HTR-8/SVneo (cell line): ENCODE results near the gene TNFAIP8L3.

ENCODE experiments used
- DNase-seq: peaks from one replicate; pipeline ENCODE4 v3.0.0; 2011; ENCODE audit warnings: low spot score, mixed read lengths; ENCODE audit not compliant: insufficient read length
- FAIRE-seq: peaks from 2 replicates; lab custom pipeline; 2011; peaks lifted over from hg19 to GRCh38; lab: Jason Lieb, UNC

Gene TNFAIP8L3

GRCh38 chr15:51092480-51093040 is 2.1 kb downstream of the TNFAIP8L3 start:
- FAIRE-seq (no peak), DNase-seq (no peak)

GRCh38 chr15:51090753-51091152 is 4.0 kb downstream of the TNFAIP8L3 start:
- DNase-seq (no peak), FAIRE-seq (no peak)

- DNase-seq, result no peak
- no peak for FAIRE-seq
These were observed 4.8 kb downstream of the TNFAIP8L3 start for GRCh38 chr15:51089699-51090453.

- DNase-seq (no peak), FAIRE-seq (no peak)
These were observed 5.7 kb downstream of the TNFAIP8L3 start for GRCh38 chr15:51089041-51089440.

GRCh38 chr15:51088585-51088984 is 6.1 kb downstream of the TNFAIP8L3 start:
- DNase-seq (no peak), FAIRE-seq (no peak)

GRCh38 chr15:51087513-51087912 is 7.2 kb downstream of the TNFAIP8L3 start:
- no peak for DNase-seq
- no peak for FAIRE-seq

GRCh38 chr15:51086409-51086808 is 8.3 kb downstream of the TNFAIP8L3 start:
- DNase-seq (no peak), FAIRE-seq (no peak)

GRCh38 chr15:51085764-51086163 is 8.9 kb downstream of the TNFAIP8L3 start:
- no peak for FAIRE-seq
- no peak for DNase-seq

- DNase-seq, result no peak
These were observed 11.0 kb downstream of the TNFAIP8L3 start for GRCh38 chr15:51083641-51084166.

GRCh38 chr15:51082246-51082645 is 12.5 kb downstream of the TNFAIP8L3 start:
- FAIRE-seq, result no peak
- no peak for DNase-seq

More at GRCh38 chr15:51083641-51084166, 11.0 kb downstream of the TNFAIP8L3 start:
- no peak for FAIRE-seq

- no peak for FAIRE-seq
- DNase-seq, result no peak
These were observed 14.4 kb downstream of the TNFAIP8L3 start for GRCh38 chr15:51080286-51080685.

GRCh38 chr15:51079226-51079625 is 15.5 kb downstream of the TNFAIP8L3 start:
- FAIRE-seq (no peak), DNase-seq (no peak)

GRCh38 chr15:51077221-51078153 is 17.2 kb downstream of the TNFAIP8L3 start:
- no peak for FAIRE-seq
- no peak for DNase-seq

GRCh38 chr15:51076524-51077220 is 18.0 kb downstream of the TNFAIP8L3 start:
- DNase-seq (no peak), FAIRE-seq (no peak)

GRCh38 chr15:51075826-51076523 is 18.7 kb downstream of the TNFAIP8L3 start:
- no peak for FAIRE-seq
- DNase-seq, result no peak

- DNase-seq, result no peak
These were observed 19.3 kb downstream of the TNFAIP8L3 start for GRCh38 chr15:51075364-51075763.

GRCh38 chr15:51074926-51075325 is 19.8 kb downstream of the TNFAIP8L3 start:
- no peak for FAIRE-seq
- DNase-seq, result no peak

More at GRCh38 chr15:51075364-51075763, 19.3 kb downstream of the TNFAIP8L3 start:
- FAIRE-seq, result no peak

- FAIRE-seq, result no peak
These were observed 23.1 kb downstream of the TNFAIP8L3 start for GRCh38 chr15:51071578-51071977.

GRCh38 chr15:51069983-51070382 is 24.7 kb downstream of the TNFAIP8L3 start:
- FAIRE-seq, result no peak
- DNase-seq, result no peak

More at GRCh38 chr15:51071578-51071977, 23.1 kb downstream of the TNFAIP8L3 start:
- DNase-seq, result no peak
